Neural cell (in vitro differentiated cells): Measurements from ENCODE around the gene UBE2N. TPM values are rescaled to one million over a fixed set of nuclear protein-coding genes. Genes with fewer than 3 reads are reported as not detected.

Experiments used
- H2AFZ ChIP-seq: fragments of 200-600, 300-800 bp; sonication (generic), shearing (Covaris generic); 2 replicates; pipeline ENCODE4 v1.6.0; 2014; ENCODE audit warnings: low read depth, mild to moderate bottlenecking, antibody characterized with exemption, low read length, moderate library complexity
- H3F3A ChIP-seq: fragments of 200-600 bp; shearing (Covaris generic); 2 replicates; pipeline ENCODE4 v1.6.1; 2016; ENCODE audit warnings: mild to moderate bottlenecking, moderate library complexity, mixed read lengths, antibody characterized with exemption, low read length; ENCODE audit not compliant: insufficient read depth, poor library complexity, severe bottlenecking
- H3K27ac ChIP-seq: fragments of 200-600, 300-800 bp; sonication (generic), shearing (Covaris generic); 2 replicates; pipeline ENCODE4 v1.5.1; 2014; ENCODE audit warnings: mild to moderate bottlenecking, low read length, moderate library complexity
- H3K27me3 ChIP-seq: fragments of 300-800, 200-600 bp; sonication (generic), shearing (Covaris generic); 2 replicates; pipeline ENCODE4 v1.6.0; 2014; ENCODE audit warnings: mild to moderate bottlenecking, low read depth, low read length, moderate library complexity; ENCODE audit not compliant: insufficient read depth
- H3K36me3 ChIP-seq: fragments of 300-800, 200-600 bp; sonication (generic), shearing (Covaris generic); 2 replicates; pipeline ENCODE4 v1.5.1; 2014; ENCODE audit warnings: mild to moderate bottlenecking, antibody characterized with exemption, low read length, moderate library complexity; ENCODE audit not compliant: insufficient read depth
- H3K4me2 ChIP-seq: fragments of 300-800, 200-600 bp; sonication (generic), shearing (Covaris generic); 2 replicates; pipeline ENCODE4 v1.6.0; 2014; ENCODE audit warnings: mild to moderate bottlenecking, low read length
- H3K4me3 ChIP-seq: fragments of 300-800, 200-600 bp; sonication (generic), shearing (Covaris generic); 2 replicates; pipeline ENCODE4 v1.5.1; 2014; ENCODE audit warnings: mild to moderate bottlenecking, low read length, moderate library complexity
- H3K79me2 ChIP-seq: fragments of 200-600 bp; shearing (Covaris generic); replicated peaks from 2 replicates; pipeline ENCODE4 v1.6.0; 2014; ENCODE audit warnings: mild to moderate bottlenecking, low read length, moderate library complexity; ENCODE audit not compliant: insufficient read depth
- H3K9ac ChIP-seq: fragments of 300-800, 200-600 bp; sonication (generic), shearing (Covaris generic); 2 replicates; pipeline ENCODE4 v1.6.1; 2016; ENCODE audit warnings: mild to moderate bottlenecking, low read length, mixed read lengths
- H3K9me2 ChIP-seq: fragments of 200-600 bp; shearing (Covaris generic); 2 replicates; pipeline ENCODE4 v1.6.1; 2016; ENCODE audit warnings: mild to moderate bottlenecking, low read length, mixed read lengths; ENCODE audit not compliant: insufficient read depth
- H3K9me3 ChIP-seq: fragments of 200-600, 300-800 bp; sonication (generic), shearing (Covaris generic); 2 replicates; pipeline ENCODE4 v1.6.1; 2016; ENCODE audit warnings: mild to moderate bottlenecking, mixed run types, low read length, moderate library complexity, mixed read lengths
- H4K20me1 ChIP-seq: fragments of 200-600 bp; shearing (Covaris generic); 2 replicates; pipeline ENCODE4 v1.6.1; 2016; ENCODE audit warnings: mild to moderate bottlenecking, mixed run types; ENCODE audit not compliant: insufficient read depth
- EP300 ChIP-seq: fragments of 450-650 bp; conservative IDR thresholded peaks from 2 replicates; pipeline ENCODE4 v1.6.1; 2014; ENCODE audit warnings: antibody characterized with exemption, mild to moderate bottlenecking, moderate library complexity; ENCODE audit not compliant: poor library complexity, severe bottlenecking
- EZH2 ChIP-seq: fragments of 200-600, 300-800 bp; shearing (Covaris generic), sonication (generic); IDR thresholded peaks from 2 replicates; pipeline ENCODE4 v1.6.1; 2014; ENCODE audit warnings: antibody characterized with exemption, low read length, borderline replicate concordance, mild to moderate bottlenecking; ENCODE audit not compliant: insufficient read depth, poor library complexity, severe bottlenecking
- MXI1 ChIP-seq: fragments of 450-650 bp; conservative IDR thresholded peaks from 2 replicates; pipeline ENCODE4 v1.6.1; 2014; ENCODE audit warnings: antibody characterized with exemption, mild to moderate bottlenecking; ENCODE audit not compliant: poor library complexity, severe bottlenecking
- POLR2AphosphoS5 ChIP-seq: IDR thresholded peaks from 2 replicates; pipeline ENCODE4 v1.6.1; 2012
- RAD21 ChIP-seq: fragments of 450-650 bp; conservative IDR thresholded peaks from 2 replicates; pipeline ENCODE4 v1.6.1; 2014; ENCODE audit warnings: antibody characterized with exemption, mild to moderate bottlenecking, moderate library complexity
- SMC3 ChIP-seq: fragments of 450-650 bp; conservative IDR thresholded peaks from 2 replicates; pipeline ENCODE4 v1.6.1; 2014; ENCODE audit warnings: antibody characterized with exemption, mild to moderate bottlenecking, moderate library complexity; ENCODE audit not compliant: poor library complexity
- TAF1 ChIP-seq: IDR thresholded peaks from 2 replicates; pipeline ENCODE4 v1.6.1; 2012; ENCODE audit warnings: low read depth
- polyA plus RNA-seq: library from polyadenylated mRNA; depleted of rRNA; stranded (reverse); fragments of >200 nt; gene quantifications from 2 replicates; pipeline ENCODE4 v1.2.3, GENCODE V29; 2014
- TF ChIP-seq, protein P1 (sequence below): fragments of 450-650 bp; IDR thresholded peaks from 2 replicates; pipeline ENCODE4 v1.5.1; 2014; ENCODE audit warnings: antibody characterized with exemption, mild to moderate bottlenecking, moderate library complexity; ENCODE audit not compliant: poor library complexity, severe bottlenecking
- TF ChIP-seq, protein P2 (sequence below): IDR thresholded peaks from 2 replicates; pipeline ENCODE4 v1.6.1; 2012; ENCODE audit warnings: borderline replicate concordance

Gene UBE2N
- polyA plus RNA-seq, 1 donor from 2014 or later = 172 TPM

GRCh38 chr12:93430280-93430679, 11.5 kb downstream of the UBE2N start:
- H3K27ac ChIP-seq = no peak overlapping the region
- no peaks in the 10 kb centered on the region for H3K9me3 ChIP-seq
- H3K9ac ChIP-seq = no peak overlapping the region
- peaks cover 82% of the 10 kb centered on the region for H3K79me2 ChIP-seq
- H3K27me3 ChIP-seq = no peaks in the 10 kb centered on the region
- H3K4me2 ChIP-seq = no peak overlapping the region
- no peak overlapping the region for H2AFZ ChIP-seq
- H4K20me1 ChIP-seq = no peaks in the 10 kb centered on the region
- H3K36me3 ChIP-seq = no peaks in the 10 kb centered on the region
- H3K4me3 ChIP-seq = no peak overlapping the region
- H3K9me2 ChIP-seq = no peaks in the 10 kb centered on the region
- peaks cover 6% of the 10 kb centered on the region for H3F3A ChIP-seq
- TF ChIP-seq RAD21 (no peak), SMC3 (no peak), EP300 (no peak), POLR2AphosphoS5 (no peak), TAF1 (no peak), EZH2 (no peak), MXI1 (no peak)
- TF ChIP-seq, protein P1, sequence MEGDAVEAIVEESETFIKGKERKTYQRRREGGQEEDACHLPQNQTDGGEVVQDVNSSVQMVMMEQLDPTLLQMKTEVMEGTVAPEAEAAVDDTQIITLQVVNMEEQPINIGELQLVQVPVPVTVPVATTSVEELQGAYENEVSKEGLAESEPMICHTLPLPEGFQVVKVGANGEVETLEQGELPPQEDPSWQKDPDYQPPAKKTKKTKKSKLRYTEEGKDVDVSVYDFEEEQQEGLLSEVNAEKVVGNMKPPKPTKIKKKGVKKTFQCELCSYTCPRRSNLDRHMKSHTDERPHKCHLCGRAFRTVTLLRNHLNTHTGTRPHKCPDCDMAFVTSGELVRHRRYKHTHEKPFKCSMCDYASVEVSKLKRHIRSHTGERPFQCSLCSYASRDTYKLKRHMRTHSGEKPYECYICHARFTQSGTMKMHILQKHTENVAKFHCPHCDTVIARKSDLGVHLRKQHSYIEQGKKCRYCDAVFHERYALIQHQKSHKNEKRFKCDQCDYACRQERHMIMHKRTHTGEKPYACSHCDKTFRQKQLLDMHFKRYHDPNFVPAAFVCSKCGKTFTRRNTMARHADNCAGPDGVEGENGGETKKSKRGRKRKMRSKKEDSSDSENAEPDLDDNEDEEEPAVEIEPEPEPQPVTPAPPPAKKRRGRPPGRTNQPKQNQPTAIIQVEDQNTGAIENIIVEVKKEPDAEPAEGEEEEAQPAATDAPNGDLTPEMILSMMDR = no peak
- TF ChIP-seq, protein P2, sequence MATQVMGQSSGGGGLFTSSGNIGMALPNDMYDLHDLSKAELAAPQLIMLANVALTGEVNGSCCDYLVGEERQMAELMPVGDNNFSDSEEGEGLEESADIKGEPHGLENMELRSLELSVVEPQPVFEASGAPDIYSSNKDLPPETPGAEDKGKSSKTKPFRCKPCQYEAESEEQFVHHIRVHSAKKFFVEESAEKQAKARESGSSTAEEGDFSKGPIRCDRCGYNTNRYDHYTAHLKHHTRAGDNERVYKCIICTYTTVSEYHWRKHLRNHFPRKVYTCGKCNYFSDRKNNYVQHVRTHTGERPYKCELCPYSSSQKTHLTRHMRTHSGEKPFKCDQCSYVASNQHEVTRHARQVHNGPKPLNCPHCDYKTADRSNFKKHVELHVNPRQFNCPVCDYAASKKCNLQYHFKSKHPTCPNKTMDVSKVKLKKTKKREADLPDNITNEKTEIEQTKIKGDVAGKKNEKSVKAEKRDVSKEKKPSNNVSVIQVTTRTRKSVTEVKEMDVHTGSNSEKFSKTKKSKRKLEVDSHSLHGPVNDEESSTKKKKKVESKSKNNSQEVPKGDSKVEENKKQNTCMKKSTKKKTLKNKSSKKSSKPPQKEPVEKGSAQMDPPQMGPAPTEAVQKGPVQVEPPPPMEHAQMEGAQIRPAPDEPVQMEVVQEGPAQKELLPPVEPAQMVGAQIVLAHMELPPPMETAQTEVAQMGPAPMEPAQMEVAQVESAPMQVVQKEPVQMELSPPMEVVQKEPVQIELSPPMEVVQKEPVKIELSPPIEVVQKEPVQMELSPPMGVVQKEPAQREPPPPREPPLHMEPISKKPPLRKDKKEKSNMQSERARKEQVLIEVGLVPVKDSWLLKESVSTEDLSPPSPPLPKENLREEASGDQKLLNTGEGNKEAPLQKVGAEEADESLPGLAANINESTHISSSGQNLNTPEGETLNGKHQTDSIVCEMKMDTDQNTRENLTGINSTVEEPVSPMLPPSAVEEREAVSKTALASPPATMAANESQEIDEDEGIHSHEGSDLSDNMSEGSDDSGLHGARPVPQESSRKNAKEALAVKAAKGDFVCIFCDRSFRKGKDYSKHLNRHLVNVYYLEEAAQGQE = no peak

- Histone ChIP-seq H3K79me2 (peaks cover 83% of the 10 kb centered on the region), H3K4me2 (no peak overlapping the region), H3K4me3 (no peak overlapping the region), H3K27me3 (no peaks in the 10 kb centered on the region), H4K20me1 (no peaks in the 10 kb centered on the region), H3K9me2 (no peaks in the 10 kb centered on the region), H3K27ac (no peak overlapping the region), H3K9ac (no peak overlapping the region), H3F3A (peaks cover 6% of the 10 kb centered on the region), H2AFZ (no peak overlapping the region), H3K36me3 (no peaks in the 10 kb centered on the region), H3K9me3 (no peaks in the 10 kb centered on the region)
- TF ChIP-seq MXI1 (no peak), EP300 (no peak), TAF1 (no peak), RAD21 (no peak), EZH2 (no peak), SMC3 (no peak)
- TF ChIP-seq, protein P2 = no peak
- TF ChIP-seq, protein P1 = no peak
Measured at GRCh38 chr12:93429852-93430251, 11.9 kb downstream of the UBE2N start.
